NCI-H2171 (cell line): ENCODE measurements around the gene DGUOK.
A peak's percentile ranks its signal among the peaks of the same experiment; 100 is the strongest.

Experiments
- DNase-seq: peaks from one replicate; lab custom pipeline; 2025; lab: John Stamatoyannopoulos, UW

Gene DGUOK

GRCh38 chr2:73947412-73948018 is 20.8 kb downstream of the DGUOK start:
- DNase-seq: no peak

GRCh38 chr2:73949802-73950201 is 23.1 kb downstream of the DGUOK start:
- DNase-seq: no peak

GRCh38 chr2:73952499-73953446 is 26.1 kb downstream of the DGUOK start:
- no peak for DNase-seq

- no peak for DNase-seq
These were observed 29.7 kb downstream of the DGUOK start for GRCh38 chr2:73956218-73956865.

- DNase-seq: no peak
These were observed 34.6 kb downstream of the DGUOK start for GRCh38 chr2:73961274-73961673.

- no peak for DNase-seq
These were observed 35.3 kb downstream of the DGUOK start for GRCh38 chr2:73961823-73962615.

GRCh38 chr2:73962798-73963197 is 36.1 kb downstream of the DGUOK start:
- DNase-seq: no peak

- no peak for DNase-seq
These were observed 36.9 kb downstream of the DGUOK start for GRCh38 chr2:73963385-73964120.

- no peak for DNase-seq
These were observed 37.5 kb downstream of the DGUOK start for GRCh38 chr2:73964223-73964622.

GRCh38 chr2:73965053-73965452 is 38.4 kb downstream of the DGUOK start:
- DNase-seq: no peak

- DNase-seq: no peak
These were observed 41.8 kb downstream of the DGUOK start for GRCh38 chr2:73968357-73968937.

- no peak for DNase-seq
These were observed 42.7 kb downstream of the DGUOK start for GRCh38 chr2:73969356-73969755.

GRCh38 chr2:73970141-73970803 is 43.6 kb downstream of the DGUOK start:
- DNase-seq: no peak

- peak; percentile 21 for DNase-seq
These were observed 44.3 kb downstream of the DGUOK start for GRCh38 chr2:73970850-73971471.

- no peak for DNase-seq
These were observed 45.0 kb downstream of the DGUOK start for GRCh38 chr2:73971722-73972121.

GRCh38 chr2:73972846-73973245 is 46.2 kb downstream of the DGUOK start:
- DNase-seq: no peak

GRCh38 chr2:73975731-73976130 is 49.1 kb downstream of the DGUOK start:
- DNase-seq: no peak

GRCh38 chr2:73976803-73977202 is 50.1 kb downstream of the DGUOK start:
- DNase-seq: no peak

- DNase-seq: no peak
These were observed 50.8 kb downstream of the DGUOK start for GRCh38 chr2:73977466-73977865.

GRCh38 chr2:73979021-73979420 is 52.3 kb downstream of the DGUOK start:
- DNase-seq: no peak
